Fibroblast of skin of left biceps (primary cell): ENCODE results near the gene CPNE4.
"Not testable (repeated sequence)": the region's sequence is repeated elsewhere in the genome, so short reads cannot be mapped to it uniquely, and the experiment has no call there.

Experiments
- DNase-seq, 2 experiments: peaks; one replicate each; pipeline ENCODE4 v3.0.0-alpha.2; 2013; ENCODE audit warnings: low read depth in 2 of 2

Gene CPNE4

DNA sequence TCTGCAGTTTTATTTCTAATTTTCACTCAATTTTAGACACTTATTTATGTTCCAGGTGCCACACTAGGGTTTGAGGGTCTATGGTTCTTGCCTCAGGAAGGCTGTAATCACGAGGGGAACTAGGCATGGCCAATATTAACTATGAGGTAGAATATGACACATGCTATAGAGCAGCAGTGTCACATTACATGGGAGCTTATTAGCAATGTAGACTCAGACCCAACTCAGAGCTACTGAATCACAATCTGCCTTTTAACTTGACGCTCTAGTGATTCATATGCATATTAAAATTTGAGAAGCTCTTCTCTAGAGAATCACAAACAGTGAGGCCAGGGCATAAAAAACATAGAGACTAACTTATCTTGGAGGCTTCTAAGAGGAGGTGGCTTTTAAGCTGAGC, 499.2 kb downstream of the CPNE4 start:
- peak; percentile 8 to 22 for DNase-seq

DNA sequence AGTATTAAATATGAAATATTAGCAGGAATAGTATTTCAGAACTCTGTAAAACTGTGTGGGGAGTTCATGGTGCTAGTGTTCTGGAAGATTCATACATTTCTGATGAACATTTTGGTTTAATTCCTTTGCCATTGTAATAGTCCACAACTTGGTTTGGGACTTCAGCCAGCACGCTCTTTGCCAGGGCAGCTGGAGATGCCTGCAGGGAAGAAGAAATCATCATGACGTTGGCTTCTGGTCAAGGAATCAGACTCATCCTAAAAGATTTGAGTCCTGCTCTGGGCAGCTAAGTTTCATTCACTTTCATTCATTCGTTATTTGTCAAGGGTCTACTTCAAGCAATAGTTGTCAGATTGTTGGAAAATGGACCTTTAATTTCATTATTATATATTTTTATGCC, 499.7 kb downstream of the CPNE4 start:
- no peak for DNase-seq

DNA sequence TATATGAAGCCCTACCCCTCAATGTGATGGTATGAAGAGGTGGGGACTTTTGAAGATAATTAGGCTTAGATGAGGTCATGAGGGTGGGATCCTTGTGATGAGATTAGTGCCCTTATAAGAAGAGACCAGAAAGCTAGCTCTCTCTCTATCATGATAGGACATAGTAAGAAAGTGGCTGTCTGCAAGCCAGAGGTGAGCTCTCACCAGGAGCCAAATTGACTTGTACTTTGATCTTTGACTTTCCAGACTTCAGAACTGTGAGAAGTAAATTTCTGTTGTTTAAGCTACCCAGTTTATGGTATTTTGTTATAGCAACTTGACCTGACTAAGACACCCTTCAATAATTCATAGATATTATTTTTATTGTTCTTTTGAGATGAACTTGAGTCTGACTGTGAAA, 502.2 kb downstream of the CPNE4 start:
- DNase-seq = no peak

DNA sequence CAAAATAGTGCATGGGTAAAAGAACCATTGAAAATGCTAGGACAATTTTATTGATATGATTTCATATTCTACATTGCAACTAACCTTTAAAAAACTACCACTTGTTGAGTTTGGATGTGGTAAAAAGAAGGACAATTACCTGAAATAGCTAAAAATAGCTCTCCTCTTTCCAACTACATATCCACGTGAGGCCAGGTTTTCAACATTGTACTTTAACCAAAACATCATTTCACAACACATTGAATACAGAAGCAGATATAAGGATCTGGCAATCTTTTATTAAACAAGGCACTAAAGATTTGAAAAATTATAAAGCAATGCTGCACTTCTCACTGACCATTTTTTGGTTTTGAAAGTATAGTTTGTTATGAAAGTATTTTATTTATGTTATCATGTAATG, 504.0 kb downstream of the CPNE4 start:
- DNase-seq = no peak

DNA sequence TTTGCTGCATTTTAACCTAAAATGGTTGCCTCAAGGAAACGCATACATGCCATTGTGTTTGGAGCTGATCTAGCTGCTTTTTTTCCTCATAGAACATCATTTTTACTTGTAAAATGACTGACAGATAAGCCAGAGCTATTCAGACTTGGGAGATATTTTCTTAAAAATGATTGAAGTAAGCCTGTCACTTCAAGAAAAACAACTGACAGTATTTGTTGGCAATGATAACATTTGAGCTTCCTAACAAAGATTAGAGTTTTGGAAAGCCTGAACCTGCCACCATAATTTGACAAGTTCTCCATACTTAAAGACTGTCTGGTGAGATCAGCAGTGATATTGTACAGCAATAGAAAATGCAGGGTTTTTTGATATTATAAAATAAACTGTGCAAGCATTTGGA, 504.4 kb downstream of the CPNE4 start:
- DNase-seq = no peak

DNA sequence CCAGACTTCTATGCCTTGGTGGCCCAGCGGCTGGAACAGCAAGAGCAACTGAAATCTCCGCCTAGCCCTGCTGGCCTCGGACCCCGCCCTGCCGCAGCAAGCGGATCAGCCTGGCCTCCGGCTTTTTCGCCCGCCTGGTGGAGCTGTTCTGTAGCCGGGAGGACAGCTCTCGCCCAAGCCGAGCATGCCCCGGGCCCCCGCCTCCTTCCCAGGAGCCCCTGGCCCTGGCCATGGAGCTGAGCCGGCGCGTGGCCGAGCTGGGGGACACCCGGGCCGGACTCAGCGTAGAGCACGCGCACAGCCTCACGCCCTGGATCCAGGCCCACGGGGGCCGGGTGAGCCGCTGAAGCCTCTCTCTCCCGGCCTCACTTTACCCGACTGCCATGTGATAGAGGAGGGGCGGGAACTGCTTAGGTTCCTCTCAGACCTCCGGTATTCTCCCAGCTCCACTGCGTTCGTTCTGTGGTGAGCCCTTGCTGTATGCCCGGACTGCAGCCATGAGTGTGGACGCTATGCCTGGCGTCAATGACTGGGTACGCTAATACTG, 507.9 kb downstream of the CPNE4 start:
- DNase-seq = peak in 1 of 2 experiments; percentile 30

DNA sequence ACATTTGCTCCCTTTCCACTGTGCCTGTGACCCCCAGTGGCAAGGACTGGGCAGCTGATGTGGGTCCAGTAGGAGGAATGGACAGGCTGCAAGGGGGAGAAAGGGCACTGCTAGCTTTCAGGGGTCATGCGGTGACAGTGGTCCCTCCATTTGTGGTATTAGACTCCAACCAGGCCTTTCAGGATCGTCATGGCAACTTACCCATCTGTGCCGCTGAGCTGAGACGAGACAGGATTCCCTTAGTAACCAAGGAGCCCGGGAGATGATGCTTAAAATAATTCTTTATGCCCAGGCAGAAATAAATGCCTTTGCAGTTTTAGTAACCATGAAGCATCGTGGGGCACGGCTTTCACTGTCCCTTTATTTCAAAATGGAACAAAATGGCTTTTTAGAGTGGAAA, 516.1 kb downstream of the CPNE4 start:
- no peak for DNase-seq

DNA sequence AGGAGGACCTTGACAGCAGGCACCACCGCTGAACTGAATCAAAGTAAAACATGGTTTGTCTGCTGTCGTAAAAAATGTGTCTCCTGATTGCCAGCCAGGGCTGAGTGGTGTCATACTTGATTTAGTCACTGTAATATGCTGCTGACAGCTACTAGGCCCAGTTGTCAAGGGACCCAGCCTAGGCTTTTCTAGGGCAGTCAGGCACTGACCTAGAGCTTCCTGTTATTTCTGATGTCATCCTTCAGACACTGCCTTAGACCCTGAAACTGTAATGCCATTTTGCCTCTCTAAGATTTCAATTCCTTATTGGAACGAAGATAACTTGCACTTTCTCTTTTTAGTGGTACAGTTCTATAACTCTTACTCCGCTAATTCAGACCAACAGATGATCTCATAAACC, 529.4 kb downstream of the CPNE4 start:
- DNase-seq = no peak

DNA sequence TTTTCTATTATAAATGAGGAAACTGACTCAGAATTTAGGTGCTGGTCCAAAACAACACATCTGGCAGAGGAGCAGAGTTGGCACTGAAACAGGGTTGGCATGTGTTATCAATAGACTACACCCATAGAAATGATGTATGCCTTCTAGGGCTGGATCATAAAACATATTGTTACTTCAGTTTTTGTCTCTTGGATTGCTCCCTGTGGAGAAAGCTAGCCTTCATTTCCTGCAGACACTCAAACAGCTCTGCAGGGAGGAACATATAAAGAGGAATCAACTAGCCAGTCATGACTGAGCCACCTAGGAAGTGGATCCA, 531.5 kb downstream of the CPNE4 start:
- peak; percentile 10 to 16 for DNase-seq

DNA sequence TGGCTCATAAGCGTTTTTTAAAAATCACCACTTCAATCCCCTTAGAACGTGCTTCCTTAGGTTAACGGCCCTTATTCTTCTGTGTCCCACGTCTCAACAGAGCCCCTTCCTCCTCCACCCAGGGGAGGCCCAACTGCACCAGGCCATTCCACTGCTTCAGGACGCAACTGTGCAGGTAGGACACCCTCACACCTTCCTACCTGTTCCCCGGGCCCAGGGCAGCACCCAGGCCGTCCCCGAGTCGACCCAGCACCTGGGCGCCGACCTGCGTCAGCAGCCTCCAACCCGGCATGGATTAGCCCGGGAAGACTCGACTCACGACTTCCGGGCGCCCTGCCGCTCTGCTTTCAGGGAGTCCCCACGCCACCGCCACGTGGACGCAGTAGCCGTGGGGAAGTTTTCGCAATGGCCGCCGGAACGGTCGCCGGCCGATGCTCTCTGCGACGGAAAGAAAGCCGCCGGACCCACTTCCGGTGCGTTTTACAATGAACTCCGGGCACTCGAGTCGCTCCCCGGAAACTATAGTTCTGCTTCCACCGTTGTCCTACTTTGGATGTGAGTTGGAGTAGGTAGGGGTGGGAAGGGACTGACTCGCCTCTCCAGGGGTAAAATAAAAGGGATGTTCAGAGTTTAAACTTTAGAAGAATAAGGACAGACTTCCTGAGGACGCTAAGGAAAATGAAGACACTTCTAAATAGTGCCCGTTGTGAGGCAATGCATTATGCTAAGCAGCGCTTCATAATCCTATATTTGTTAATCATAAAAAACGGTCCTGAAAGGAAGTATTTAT, 532.1 kb downstream of the CPNE4 start, which contains the start of gene MRPL3:
TSS of gene MRPL3 (minus strand) at position 442 of the 790 bp plus-strand sequence. CDS start at position 292, 150 bp downstream.
- DNase-seq = peak; percentile 73 to 76

DNA sequence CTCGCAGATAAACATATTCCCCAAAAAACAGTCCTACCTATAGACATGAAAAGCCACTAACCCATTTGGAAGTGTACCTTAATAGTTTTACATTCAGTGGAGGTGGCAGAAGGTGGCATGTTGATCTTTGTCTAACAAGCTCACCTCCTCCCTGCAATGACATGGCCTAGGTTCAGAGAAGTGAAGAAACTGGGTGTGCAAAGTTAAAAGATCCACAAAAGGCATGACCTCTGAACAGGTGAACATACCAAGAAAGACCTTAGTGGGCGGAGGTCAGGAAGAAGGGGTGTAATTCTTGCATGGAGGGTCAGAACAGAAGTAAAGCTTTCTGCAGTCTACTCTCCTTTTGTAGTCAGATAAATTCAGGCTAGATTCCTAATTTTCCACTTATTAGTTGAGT, 532.9 kb downstream of the CPNE4 start:
- no peak for DNase-seq

DNA sequence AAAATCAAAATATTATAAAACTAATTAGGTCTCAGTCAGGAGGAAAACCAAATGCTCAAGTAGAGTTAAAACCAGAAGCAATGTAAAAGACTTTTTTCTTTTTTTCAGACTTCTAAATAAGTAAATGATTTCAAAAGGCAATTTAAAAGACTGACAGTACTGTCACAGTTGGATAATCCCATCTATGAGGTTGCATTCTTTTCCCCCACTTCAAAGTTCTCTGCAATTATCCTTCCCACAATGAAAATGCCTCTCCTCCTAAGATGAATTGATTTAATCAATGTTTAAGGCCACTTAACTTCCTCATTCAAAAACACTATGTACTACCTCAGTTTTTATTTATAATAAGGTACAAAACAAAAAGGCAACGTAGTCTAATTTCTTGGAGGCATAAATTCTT, 540.1 kb downstream of the CPNE4 start:
- DNase-seq = no peak

DNA sequence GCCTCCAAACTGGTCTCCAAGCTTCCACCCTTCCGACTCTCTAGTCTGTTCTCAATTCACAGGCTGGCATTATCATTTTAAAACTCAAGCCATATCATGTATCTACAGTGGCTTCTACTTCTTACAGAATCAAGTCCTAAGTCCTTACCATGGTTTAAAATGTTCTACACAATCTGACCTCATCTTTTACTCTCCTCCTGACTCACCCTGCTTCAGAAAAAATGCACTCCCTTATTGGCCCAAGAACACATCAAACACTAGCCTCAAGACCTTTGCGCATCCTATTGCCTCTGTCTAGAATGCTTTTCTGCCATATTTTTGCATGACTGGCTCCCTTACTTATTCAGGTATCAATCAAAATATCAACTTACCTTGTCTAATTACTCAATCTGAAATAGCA, 543.0 kb downstream of the CPNE4 start:
- DNase-seq = no peak

DNA sequence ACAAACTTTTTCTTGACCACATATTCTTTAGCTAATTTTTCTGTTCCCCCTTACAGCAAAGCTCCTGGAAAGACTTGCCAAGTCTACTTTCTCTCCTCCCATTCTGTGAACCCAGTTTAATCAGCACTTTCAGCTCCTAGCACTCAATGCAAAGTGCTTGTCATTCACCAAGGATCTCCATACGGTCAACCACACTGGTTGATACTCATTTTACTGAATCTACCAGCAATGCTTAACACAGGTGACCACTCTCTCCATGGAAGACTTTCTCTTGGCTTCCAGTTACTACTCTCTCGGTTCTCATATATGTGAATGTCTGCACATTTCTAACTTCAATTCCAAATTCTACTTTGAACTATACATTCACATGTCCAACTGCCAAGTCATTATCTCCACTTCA, 543.7 kb downstream of the CPNE4 start:
- no peak for DNase-seq

DNA sequence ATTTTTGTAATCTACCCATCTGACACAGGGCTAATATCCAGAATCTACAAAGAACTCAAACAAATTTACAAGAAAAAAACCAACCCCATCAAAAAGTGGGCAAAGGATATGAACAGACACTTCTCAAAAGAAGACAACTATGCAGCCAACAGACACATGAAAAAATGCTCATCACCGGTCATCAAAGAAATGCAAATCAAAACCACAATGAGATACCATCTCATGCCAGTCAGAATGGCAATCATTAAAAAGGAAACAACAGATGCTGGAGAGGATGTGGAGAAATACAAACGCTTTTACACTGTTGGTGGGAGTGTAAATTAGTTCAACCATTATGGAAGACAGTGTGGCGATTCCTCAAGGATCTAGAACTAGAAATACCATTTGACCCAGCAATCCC, 548.3 kb downstream of the CPNE4 start:
- DNase-seq = not testable (repeated sequence)

DNA sequence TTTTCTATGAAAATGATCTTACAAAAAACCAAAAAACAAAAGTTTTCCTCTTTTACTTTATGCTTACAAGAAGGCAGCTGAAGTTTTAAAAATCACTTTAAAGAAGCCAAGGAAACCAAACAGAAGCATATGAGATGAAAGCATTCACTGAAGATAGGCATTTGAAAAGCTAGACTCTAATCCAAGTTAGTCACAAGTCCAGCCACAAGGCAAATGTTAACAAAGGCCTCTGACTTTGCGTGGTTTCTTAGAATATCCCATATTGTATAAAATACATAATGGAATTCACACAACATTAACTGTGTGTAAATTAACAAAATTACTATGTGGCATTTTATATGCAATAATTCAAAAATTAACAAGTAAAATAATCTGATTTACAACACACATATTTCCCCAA, 549.7 kb downstream of the CPNE4 start:
- DNase-seq = no peak

DNA sequence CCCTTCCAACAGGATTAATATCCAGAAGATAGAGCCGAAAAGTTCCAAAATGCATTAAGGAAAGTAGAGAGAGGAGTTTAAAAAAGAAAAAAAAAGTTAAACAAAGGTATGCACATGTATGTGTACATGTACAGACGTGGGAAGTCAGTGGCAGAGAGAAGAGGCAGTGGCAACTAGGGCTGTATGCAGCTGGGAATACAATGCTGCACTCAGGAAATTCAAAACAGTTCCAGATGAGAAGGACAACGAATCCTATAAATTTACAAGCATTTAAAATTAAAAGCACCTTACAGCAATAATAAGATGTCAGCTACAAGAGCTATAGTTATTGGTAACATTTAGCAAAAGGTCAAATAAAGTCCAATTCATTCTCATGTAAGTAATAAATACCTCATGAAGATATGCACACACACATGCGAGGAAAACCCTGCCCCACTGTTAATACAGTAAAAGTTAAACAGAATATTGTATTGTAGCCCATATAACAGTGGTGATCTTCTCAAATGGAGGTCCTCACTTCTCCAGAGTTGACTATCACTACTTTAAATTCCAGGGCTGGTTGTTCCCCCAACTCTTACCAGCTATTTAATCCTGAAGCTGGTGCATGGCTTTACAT, 550.2 kb downstream of the CPNE4 start:
- no peak for DNase-seq
